Cortex of kidney (tissue), 1 donor: ENCODE data around the gene KCNMA1.
"Not testable (repeated sequence)": the region's sequence is repeated elsewhere in the genome, so short reads cannot be mapped to it uniquely, and the experiment has no call there.

ENCODE experiments used
- DNase-seq: peaks from one replicate; lab custom pipeline; 2025; lab: John Stamatoyannopoulos, UW

Gene KCNMA1

DNA sequence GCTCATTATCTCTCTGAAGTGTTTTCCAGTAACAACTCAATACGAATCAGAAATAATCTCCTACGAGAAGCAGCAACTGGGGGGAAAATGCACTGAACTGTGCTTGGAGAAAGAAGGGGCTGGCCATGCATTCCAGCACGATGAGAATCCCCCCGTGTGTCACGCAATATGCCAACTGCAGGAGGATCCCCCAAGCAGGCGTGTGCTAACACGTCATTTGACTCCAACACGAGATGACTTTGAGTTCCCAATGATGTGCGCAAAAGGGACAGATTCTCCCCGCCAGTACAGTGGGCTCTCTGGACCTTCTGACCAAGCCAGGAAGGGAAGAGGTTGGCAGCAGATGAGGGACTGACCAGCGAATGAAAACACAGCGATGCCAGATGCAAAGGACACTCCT is 105.5 kb downstream of the KCNMA1 start:
- no peak for DNase-seq

DNA sequence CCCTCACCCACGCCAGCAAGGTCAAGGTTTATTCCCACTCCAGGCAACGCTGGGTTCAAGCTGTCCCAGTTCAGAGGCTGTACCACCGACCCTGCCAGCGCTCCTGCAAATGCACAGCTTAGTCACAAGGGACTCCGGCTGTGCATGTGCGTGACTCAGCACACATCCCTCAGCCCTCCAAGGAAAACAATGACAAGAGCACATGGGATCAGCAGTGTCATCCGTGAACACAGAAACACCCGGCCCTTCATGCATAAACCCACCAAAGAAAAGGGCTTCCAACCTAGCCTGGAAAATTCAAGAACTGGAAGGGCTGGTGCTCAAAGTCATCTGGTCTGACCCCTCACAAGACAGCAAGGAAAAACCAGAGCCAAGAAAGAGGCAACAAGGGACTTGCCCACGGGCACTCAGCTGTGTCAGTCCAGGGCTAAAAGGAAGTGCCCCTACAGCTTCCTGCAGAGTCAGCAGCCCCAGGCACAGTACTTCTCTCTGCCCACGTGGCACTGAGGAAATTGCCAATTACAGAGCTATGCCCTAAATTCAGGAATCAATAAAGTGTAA is 106.1 kb downstream of the KCNMA1 start:
- no peak for DNase-seq

DNA sequence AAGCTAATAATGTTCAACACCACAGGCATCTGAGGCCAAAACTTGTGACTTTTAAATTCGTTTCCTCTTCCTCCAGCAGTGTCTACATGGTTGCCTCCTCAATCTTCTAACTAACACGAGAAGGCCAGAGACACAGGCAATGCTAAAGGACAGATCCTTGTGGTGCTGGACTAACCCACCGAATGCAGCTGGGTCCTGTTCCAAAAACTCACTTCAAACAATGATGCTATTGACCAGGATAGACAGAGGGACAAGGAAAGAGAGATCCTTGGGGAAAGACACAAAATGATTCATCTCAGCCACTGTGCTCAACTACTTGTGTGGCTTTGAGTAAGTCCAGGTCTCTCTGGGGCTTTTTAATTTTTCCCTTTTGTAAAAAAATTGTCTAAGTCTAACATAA is 107.6 kb downstream of the KCNMA1 start:
- DNase-seq, result no peak

DNA sequence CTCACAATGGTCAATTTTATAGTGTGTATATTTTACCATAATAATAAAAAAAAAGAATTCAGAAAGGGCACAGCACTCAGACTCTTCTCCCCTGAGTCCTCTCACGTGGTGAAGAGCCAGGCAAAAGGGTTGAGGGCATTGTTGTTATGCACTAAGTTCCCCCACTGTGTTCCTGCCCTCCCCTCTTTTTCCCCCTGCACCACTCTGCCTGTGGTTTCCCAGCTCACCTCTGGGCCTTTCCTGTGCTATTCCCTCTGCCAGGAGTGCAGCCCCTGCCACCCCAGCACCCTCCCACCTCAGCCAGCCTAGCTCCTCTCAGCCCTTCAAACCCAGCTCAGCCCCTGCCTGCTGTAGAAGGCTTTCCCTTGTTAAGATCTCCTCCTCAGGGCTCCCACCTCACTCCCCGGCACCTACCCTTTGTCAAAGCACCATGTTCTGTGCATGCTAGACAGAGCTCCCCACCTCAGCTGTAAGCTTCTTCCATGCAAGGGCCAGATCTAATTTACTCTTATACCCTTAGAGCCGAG is 108.5 kb downstream of the KCNMA1 start:
- no peak for DNase-seq

DNA sequence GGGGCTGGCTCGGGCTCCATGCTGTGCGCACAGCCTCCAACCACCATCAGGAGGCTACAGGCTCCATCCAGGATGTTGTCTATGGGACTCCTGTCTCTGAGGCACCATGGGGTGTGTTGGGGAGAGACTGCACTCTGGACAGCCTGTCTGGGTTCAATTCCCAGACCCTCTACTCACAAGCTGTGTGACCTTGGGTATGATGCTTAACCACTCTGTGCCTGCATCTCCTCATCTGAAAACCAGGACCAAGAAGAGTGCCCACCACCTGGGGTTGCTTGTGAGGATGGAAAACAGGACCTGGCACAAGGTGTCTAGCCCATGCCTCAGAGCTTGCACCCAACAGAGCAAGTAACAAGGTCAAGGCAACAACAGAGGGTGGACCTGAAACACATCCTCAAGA is 109.8 kb downstream of the KCNMA1 start:
- no peak for DNase-seq

DNA sequence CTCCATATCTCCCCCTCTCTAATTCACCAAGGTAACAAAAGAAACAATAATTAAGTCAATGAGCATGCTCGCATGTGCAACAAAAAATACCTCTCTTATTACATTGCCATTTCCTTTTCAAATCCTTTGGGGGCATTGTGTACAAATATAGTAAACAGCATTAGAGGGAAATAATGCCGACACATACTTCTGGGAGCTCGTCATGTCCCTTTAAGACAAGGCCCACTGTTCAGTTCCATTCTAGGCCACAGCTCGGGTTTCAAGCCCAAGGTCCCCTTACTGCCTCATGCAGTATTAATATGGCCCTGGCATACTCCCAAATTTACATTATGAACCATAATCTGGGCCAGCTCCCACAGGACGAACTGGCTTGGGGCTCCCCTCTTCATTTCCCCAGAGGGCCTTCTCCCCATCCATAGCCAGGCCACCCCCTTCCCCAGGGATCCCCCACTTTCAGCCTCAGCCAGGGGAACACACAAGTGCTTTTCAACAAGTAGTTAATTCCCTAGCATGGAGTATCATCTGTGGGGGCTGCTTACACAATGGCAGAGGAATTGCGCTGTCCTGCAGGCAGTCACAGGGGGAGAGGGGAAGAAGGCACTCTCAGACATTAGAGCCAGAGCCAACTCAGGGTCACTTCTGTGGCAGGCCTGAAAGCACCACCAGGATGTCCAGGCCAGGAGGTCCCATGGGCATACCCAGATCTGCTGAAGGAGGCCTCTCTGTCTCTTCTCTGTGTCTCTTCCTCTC is 110.6 kb downstream of the KCNMA1 start:
- no peak for DNase-seq

DNA sequence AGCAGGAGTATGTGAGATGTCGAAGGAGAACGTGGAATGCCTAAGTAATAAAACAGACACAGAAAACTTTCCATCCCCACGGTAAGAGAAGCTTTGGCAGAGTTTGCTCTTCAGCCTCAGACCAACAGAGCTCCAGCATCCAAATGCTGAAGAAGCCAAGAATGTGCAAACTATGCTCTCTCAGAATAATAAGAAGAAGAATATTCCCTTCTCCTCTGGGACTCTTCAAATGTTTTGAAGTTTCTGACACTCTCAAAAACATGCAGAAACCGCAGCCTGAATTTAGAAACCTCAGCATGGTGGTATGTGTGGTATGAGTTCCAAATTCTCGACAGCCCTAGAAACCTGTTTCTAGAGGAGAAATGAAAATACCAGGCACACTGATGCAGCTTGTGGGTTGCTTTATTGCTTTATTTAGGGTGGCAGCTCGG is 113.3 kb downstream of the KCNMA1 start:
- DNase-seq, result no peak

DNA sequence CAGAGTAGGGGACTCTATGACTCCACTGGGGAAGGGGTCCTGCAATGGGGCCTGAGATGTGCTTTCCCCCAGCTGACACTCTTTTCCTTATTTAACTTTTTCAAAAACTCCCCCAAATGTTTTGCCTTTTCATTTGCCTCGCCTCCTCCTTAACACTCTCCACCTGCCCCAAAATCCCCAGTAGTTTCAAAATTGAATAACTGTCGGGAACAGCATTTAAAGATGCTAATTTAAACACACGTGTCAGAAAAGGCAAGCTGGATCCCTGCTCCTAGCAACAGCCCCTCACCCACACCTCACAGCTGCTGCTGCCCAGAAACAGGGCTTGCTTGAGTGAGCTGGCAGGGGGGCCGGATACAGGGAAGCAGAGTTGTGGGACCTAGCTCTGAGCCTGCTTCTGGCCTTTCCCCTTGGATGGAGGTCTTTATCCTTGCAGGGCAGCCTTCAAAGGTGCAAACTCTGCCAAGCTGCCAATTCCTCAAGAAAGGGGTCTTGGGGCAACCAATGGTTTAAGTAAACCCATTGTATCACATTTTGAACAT is 115.3 kb downstream of the KCNMA1 start:
- no peak for DNase-seq

DNA sequence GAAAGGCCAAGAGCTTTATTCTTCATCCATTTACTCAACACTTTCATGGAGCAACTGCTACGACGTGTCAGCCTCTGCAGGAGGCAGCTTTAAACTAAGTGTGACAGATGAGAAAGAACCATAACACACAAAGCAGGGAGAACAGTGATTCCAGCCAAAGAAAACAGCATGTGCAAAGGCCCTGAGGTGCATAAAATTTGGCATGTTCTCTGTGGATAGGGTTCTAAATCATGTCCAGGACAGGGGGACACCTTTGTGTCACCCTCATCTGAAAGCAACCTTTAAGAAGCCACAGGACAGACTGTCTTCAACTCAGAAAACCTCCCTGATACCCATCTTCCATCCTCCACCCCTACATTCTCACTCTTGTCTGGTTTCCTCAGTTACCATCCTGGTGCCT is 116.6 kb downstream of the KCNMA1 start:
- no peak for DNase-seq

DNA sequence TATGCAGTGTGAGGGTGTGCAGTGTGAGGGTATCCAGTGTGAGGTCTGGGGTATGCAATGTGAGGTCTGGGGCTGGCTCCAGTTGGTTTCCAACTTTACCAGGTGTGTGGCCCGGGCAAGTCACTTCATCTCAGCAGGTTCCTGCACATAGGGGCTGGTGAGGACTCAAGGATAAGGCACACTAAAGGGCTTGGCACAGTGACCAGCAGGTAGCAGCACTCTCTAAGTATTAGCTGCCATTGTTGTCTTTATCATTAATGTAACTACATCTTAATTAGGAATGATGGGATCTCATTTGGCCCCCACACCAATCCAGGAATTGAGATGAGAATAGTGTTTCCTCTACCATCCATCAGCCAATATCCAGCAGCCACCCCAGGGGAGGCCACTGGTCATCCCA is 117.3 kb downstream of the KCNMA1 start:
- no peak for DNase-seq

DNA sequence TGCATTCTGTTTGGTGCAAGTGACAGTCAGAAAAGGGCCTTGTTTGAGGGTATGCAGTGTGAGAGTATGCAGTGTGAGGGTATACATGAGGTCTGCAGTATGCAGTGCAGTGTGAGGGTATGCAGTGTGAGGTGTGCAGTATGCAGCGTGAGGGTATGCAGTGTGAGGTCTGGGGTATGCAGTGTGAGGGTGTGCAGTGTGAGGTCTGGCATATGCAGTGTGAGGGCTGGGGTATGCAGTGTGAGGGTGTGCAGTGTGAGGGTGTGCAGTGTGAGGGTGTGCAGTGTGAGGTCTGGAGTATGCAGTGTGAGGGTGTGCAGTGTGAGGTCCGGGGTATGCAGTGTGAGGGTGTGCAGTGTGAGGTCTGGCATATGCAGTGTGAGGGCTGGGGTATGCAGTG is 117.8 kb downstream of the KCNMA1 start:
- not testable (repeated sequence) for DNase-seq

DNA sequence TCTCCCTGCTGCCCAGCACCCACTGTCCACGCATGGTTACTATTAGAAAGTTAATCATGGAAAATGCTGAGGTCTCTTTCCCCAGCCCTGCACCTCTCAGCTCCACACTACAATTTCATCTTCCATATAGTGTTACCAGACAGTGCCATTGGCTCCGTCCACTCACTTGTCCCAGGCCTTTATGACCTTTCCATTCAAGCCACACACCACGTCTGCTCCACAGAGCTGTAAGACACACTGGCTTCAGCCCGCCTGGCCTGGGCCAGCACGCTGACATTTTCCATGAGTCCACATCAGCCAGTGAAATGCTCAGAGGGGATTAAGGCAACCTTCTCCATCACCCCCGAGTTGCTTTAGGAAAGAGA is 118.7 kb downstream of the KCNMA1 start:
- no peak for DNase-seq

DNA sequence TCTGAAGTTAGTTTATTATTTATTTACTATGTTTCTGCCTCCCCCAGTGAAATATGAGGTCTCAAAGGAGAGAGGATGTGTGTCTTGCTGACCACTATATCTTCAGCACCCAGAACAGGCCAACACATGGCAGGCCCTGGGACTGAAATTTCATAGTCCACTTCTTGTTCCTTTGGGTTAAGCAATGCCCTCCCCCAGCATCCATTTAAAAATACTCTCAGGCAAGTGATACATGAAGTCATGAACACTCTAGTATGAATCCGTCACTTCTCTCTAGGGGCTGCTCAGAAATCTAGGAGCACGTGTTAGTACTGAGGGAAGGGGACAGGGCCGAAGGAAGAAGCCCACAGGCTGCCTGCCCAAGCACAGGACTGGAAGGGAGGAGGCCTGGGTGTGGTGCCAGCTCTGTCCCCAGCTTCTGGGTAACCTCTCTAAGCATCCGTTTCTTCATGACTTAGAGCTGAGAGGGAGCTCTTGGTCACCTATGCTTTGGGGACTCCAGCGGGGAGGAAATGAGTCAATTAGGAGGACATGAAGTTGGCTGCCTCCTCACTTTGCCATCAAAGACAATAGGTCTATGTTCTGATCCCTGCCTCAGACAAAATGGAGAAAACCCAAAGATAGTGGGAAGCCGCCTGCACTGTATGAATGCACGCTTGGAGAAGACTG is 119.2 kb downstream of the KCNMA1 start:
- DNase-seq, result no peak

DNA sequence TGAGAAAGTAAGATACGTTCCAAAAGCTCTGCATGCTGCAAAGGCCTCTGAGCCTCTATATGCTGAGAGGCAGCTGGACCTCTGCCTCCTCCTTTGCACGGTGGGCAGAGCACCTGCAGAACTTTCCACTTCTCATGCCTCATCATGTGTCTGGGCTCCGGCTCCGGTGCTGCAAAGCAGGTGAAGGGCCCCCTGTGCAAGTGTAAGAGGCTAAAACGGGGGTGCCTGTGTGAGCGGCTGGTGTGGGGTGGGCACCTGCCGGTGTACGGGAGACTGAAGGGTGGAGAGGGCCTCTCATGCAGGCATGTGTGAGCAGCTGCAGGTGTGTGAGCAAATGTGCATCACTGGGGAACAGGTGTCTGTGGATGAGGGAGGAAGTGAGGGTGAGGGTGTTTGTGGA is 121.0 kb downstream of the KCNMA1 start:
- no peak for DNase-seq

DNA sequence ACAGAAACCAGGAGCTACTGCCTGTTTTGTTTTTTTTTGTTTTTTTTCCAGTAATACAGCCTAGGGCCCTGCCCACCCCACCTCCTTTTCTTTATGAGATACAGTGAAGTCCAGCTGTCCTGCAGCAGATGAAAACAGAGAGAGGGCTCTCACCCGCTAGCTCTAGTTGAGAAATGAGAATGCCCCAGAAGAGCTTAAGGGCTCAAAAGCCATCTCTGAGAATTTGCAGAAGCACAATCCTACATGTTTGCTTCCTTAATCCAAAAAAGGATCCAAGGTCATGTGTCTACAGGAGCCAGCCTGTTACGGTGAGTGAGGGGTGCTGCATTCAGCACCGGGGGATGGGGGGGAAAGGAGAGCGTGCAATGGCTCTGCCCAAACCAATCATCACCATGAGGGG is 122.7 kb downstream of the KCNMA1 start:
- no peak for DNase-seq

DNA sequence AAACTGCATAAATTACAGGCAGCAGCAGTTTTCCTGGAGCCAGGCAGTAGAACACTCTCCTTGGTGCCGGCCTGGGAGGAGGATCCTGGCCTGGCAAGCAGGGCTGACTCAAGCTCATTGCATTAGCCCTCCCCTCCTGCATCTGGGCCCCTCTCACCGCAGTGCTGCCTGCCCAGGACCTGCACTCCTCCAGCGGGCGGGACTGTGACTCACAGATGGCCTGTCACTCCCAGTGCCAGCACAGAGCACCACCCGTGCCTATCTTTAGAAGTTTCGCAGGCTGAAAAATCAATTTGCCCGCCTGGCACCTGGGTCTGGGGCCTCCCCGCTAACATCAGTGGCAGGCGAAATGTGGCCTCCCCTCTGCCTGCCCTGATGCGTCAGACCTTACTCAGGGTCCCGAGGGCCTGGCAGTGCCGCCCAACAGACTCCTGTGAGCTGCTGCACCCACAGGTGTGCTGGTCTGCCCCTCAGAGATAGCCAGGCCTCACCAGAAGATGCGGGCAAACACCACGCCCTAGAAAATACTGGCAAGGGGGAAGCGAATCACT is 123.8 kb downstream of the KCNMA1 start:
- no peak for DNase-seq

DNA sequence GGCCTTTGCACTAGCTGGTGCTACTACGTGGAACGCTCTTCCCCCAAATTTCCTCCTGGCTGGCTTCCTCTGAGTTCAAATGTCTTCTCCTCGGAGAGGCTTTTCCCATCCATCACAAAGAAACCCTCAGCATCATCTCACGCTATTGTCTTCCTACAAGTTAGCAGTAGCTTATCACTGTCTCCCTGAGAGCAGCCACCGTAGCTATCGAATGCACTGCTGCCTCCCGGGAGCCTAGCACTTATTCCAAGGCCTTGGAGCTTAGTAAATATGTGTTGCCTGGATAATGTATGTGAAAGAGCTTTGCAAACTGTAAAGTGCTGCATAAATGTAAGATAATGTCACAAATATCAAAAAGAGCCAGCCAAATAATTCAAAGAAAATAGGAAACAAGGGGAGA is 124.4 kb downstream of the KCNMA1 start:
- no peak for DNase-seq

DNA sequence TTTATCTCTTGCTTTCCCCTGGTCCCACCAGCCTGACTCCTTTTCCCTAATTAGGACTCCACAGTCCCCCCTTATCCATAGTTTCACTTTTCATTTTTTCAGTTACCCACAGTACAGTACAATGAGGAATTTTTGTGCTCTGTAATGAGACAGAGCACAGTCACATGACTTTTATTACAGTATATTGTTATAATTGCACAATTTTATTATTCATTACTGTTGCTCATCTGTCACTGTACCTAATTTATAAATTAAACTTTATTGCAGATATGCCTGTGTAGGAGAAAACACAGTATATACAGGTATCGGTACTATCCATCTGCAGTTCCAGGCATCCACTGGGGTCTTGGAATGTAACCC is 125.4 kb downstream of the KCNMA1 start:
- no peak for DNase-seq

DNA sequence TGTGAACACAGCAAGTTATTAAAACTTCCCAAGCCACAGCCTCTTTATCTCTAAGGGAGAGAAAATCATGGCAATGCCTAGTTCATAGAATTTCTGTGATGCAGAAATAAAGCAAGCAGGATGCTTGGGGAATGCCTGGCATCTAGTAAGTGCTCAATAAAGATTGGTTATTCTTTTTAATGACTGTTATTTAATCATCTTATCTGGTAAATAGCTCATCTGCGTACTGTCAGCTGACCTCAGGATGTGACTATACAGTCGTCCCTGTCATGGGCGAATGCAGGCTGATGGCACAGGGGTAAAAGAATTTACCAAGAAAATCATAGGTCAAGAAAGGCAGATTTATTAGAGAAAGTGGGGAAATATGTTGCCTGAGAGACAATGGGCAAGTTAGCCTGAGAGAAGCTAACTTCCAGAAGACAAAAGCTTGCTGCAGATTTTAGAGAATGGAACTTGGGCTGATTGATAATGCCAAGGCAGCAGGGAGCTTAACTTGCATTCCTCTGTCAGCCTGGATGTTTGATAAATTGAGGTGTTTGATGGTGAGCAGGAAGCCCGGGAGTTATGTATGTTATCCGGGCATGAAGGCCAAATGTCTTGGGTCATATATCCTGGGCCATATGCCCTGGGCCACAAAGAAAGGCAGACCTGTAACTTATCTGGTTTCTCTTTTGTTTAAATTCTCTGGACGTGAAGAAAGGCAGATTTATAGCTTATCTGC is 126.0 kb downstream of the KCNMA1 start:
- no peak for DNase-seq

DNA sequence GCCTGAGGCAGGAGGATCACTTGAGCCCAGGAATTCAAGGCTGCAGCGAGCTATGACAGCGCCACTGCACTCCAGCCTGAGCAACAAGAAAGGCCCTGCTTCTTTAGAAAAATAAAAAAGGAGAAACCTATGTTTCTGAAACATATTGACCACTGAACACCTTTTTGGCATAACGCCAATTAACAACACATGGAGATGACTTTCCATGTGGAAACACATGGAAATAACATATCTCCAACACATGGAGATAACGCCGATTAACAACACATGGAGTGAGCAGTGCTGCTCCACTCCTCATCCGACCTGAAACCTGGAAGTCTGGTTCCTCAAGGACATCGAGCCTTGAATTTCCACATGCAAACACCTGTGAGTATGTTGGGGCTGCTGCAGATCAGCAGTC is 126.9 kb downstream of the KCNMA1 start:
- DNase-seq, result no peak

DNA sequence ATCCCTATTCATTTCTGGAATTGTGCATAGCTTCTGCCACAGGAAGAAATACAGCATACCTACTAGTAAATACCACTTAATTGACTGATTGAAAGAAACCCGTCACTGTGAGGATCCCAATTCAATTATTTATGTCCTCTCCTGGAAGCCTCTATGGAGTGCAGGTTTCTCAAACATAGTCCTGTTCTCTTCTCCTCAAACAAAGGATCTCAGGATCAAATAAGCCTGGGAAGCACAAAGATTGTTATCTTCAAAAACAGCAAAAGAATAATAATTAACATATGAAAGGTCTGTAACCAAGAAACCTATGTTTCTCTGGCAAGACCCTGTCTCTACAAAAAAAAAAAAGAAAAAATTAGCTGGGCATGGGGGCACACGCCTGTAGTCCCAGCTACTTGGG is 127.3 kb downstream of the KCNMA1 start:
- no peak for DNase-seq

DNA sequence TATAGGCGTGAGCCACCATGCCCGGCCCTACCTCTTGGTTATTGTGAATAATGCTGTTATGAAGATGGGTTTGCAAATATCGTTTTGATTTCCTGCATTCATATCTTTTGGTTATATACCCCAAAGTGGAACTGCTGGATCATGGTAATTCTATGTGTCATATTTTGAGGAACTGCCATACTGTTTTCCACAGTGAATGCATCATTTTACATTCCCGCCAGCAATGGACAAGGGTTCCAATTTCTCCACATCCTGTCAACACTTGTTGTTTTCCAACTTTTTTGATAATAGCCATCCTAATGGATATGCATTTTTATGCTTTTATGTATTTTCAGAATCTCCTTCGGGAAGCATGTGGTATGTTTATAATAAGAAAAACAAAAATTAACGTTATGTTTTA is 128.2 kb downstream of the KCNMA1 start:
- no peak for DNase-seq
